GM18867 (cell line): ENCODE data around the gene SLC27A5.
"Not testable (repeated sequence)": the region's sequence is repeated elsewhere in the genome, so short reads cannot be mapped to it uniquely, and the experiment has no call there.

Source experiments
- ATAC-seq: cut with Tn5 transposase; IDR thresholded peaks from one replicate; pipeline ENCODE4 v1.9.1; 2021; ENCODE audit warnings: mild to moderate bottlenecking, moderate library complexity; ENCODE audit not compliant: unreplicated experiment

Gene SLC27A5

DNA sequence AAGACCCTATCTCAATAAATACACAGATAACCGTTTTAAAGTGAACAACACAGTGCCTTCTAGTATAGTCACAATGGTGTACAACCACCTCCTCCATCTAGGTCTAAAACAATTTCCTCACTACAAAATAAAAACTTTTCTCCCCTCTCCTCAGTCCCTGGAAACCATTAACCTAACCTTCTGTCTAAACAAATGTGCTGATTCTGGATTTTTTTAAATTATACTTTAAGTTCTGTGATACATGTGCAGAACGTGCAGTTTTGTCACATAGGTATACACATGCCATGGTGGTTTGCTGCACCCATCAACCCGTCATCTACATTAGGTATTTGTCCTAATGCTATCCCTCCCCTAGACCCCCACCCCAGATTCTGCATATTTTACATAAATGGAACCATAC lies 17.6 kb upstream of the SLC27A5 start:
- ATAC-seq, result no peak

GRCh38 chr19:58522709-58523108 lies 10.9 kb upstream of the SLC27A5 start:
- no peak for ATAC-seq

GRCh38 chr19:58521651-58522050 lies 9.9 kb upstream of the SLC27A5 start:
- ATAC-seq, result no peak

GRCh38 chr19:58520257-58520599 lies 8.4 kb upstream of the SLC27A5 start:
- ATAC-seq, result no peak

DNA sequence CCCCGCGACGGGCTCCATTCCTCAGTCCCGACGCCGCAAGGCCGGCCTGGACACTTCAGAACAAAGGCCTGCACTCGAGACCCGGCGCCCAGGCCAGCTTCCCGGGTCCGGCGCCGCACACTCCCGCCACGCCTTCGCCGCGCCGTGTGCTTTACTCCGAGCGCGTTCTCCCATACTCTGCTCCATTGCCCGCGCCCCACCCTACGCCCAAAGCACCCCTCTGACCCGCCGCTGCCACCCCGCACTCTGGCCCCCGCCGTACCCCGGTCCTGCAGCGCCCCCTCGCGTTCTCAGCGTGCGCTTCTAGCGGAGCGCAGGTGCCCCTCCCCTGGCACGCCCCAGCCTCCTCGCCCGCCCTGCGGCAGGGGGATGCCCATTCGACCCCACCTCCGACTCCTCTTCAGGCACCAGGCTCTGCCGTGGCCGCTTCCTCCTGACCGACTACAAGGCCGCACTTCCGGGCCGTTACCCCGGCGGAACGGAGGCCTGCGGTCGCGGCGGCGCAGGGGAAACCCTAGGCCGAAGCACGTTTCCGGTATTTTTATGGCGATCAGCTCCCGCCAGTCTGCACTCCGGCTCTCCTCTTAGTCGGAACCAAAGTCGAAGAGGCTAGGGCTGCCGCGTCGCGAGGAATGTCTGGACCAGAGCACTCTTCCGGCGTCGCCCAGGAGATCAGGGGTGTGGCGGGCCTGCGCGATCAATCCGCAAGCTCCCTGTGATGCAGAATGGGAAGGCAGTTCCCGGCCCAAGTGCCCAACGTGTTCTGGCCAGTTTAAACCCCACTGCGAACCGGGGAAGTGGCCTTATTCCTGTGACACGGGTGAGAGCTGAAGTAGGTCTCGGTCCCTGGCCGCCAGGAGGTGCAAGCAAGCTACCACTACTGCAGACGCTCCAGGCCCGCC lies 7.8 kb upstream of the SLC27A5 start, which contains the start of gene ZBTB45:
ZBTB45 (minus strand) TSS at position 456 of the 902 bp plus-strand sequence. CDS start 2,137 bp downstream, outside the sequence.
- peak; percentile 80 for ATAC-seq

GRCh38 chr19:58519087-58519354 lies 7.2 kb upstream of the SLC27A5 start:
- ATAC-seq, result peak; percentile 3

DNA sequence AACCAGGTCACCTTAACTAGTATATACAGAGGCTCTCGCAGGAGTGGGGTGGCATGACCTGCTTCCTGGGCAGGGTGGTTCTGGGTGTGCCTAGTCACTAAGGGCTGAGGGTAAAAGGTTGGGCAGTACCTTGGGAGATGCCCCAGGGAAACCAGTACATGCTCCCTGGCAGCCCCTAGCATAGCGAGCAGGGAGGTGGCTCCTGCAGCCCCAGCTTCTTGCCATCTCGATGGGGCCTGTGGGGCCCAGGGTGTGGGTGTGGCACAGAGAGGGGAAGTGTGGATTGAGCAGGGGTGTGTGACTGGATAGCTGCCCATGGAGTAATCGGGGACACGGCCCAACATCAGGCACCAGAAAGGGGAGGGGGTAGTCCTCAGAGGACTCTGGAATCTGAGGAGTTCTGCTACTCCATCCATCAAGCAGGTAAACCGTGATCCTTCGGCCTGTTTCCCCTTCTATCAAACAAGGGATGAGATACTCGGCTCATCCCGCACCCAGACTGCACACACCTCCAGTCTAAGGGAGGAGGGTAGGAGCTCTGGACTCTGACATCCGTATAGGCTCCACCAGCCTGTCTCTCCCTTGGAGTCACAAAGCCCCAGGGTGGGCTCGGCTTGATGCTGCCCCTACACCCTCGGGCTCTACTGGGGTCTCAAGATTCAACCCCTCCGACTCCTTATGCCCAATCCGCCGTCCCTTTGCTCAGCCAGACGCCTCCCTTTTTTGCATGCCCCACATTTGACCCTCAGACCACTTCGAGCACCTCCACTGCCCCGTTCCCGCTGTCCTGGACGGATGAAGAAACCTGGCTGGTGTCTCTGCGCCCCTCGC lies 6.7 kb upstream of the SLC27A5 start:
- no peak for ATAC-seq

DNA sequence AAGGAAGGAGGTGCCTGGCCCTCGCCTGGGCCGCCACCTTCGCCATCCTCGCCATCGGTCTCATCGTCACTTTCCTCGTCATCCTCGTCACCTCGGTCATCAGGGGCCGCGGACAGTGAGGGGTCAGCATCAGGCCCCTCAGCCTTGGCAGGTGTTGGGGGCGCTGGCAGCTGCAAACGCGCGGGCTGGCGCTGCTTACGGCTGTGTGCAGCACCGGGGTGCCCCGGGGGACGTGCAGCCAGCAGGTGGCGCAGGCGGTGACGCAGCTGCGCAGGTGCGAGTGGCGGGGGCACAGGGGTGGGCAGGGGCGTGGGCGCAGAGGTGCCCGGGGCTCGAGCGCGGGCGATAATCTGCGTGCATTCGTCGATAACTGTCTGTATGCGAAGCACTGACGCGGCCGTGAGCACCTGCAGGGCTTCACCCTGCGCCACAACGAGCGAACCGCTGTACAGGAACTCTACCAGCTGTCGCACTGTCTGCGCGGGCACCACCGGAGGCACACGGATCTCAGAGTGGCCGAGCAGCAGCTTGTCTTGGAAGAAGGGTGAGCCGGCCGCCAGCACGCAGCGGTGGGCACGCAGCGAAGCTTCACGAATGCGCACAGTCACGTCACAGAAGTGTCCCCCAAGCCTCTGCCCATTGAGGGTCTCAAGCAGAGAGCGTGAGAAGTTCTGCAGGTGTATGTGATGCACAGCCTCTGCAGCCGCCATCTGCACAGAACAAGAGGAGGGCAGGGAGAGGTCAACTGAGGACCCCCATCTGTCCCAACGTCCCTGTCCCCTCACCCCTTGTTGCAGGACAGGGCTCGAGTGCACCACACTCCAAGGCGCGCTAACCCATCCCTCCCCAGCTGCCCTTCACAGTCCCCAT lies 5.4 kb upstream of the SLC27A5 start:
- no peak for ATAC-seq

DNA sequence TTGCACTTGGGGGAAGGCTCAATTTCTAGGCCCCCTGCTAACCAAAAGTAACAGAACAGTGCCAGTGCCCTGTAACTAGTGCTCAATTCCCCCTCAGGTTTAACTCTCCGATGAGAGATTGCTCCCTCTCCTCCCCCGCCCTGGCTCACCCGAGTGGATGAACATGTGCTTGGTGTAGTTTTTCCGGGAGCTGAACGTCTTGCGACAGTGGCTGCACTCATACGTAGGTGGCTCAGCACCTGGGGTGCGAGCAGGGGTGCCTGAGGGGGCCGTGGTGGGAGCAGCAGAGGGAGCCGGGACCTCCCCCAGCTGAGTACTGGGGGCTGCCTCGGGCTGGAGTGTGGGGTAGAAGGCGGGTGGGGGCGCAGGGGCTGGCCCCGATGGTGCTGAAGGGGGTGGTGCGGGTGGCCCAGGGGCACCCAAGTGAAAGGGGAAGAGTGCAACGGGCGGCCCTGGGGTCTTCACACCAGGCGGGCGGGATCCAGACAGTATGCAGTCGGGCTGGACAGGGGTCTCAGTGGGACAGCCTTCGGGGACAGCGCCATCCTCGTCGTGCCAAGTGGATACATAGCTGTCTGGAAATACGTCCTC lies 4.5 kb upstream of the SLC27A5 start:
- ATAC-seq, result no peak

DNA sequence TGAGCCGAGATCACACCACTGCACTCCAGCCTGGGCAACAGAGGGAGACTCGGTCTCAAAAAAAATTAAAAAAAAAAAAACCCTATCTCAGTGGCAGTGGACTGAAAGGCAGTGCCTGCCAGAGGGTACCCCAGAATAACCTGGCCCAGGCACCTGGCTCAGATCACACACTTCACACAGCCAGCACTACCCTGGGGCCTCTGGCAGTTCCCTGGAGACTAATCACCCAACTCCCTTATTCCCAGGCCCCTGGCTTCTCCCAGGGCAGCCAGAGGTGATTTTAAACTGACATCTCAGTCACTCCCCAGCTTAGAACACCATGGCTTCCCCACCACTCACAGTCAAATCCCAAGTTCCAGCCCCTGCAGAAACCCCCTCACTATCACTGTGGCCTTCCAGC lies 3.5 kb upstream of the SLC27A5 start:
- ATAC-seq, result no peak

GRCh38 chr19:58514564-58515022 lies 2.8 kb upstream of the SLC27A5 start:
- no peak for ATAC-seq

GRCh38 chr19:58513694-58514563 lies 2.1 kb upstream of the SLC27A5 start:
- peak; percentile 67 for ATAC-seq

DNA sequence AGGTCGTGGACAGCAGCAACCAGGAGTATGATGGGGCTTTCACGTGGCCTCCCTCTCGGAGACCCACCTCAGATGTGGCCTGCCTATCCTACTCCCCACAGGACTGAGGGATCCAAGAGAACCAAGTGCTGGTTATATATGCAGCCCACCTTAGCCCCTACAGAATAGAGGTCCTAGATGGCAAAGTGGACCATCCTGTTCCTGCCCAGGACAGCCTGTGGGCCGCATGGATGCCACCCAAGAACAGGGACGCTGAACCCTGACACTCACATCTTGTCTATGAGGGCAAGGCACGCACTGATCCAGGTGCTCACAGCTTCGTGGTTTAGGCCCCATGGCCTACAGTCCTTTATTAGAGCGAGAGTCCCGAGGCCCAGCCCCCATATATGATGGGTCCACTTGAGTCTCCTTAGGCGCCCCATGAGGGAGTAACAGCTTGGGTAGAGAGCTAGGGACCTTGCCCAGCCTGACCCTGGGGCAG lies 1.5 kb upstream of the SLC27A5 start:
- peak; percentile 2 for ATAC-seq

- ATAC-seq, result no peak
Observed at GRCh38 chr19:58510084-58510862, 1.5 kb downstream of the SLC27A5 start.

- no peak for ATAC-seq
Observed at GRCh38 chr19:58509731-58510083, 2.1 kb downstream of the SLC27A5 start.

DNA sequence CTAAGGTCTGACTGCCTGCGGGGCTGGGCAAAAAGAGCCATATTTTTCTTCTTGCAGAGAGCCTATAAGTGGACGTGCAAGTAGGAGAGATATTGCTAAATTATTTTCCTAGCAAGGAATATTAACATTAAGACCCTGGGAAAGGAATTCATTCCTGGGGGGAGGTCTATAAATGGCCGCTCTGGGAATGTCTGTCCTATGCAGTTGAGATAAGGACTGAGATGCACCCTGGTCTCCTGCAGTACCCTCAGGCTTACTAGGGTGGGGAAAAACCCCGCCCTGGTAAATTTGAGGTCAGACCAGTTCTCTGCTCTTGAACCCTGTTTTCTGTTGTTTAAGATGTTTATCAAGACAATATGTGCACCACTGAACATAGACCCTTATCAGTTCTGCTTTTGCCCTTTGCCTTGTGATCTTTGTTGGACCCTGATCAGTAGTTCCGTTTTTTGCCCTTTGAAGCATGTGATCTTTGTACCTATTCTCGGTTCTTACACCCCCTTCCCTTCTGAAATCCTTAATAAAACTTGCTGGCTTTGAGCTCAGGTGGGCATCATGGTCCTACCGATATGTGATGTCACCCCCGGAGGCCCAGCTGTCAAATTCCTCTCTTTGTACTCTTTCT lies 4.1 kb downstream of the SLC27A5 start:
- not testable (repeated sequence) for ATAC-seq

GRCh38 chr19:58500242-58500641 lies 11.6 kb downstream of the SLC27A5 start:
- ATAC-seq, result no peak
